Keratinocyte (primary cell): ENCODE results near the gene GATA5. TPM values are rescaled to one million over a fixed set of nuclear protein-coding genes. Genes with fewer than 3 reads are reported as not detected.

Experiments
- DNase-seq: peaks from one replicate; pipeline ENCODE4 v3.0.0-alpha.2; 2011; ENCODE audit warnings: low read depth, missing footprints, low spot score
- FAIRE-seq: peaks from 2 replicates; lab custom pipeline; 2011; peaks lifted over from hg19 to GRCh38; lab: Jason Lieb, UNC
- H2AFZ ChIP-seq: 2 replicates; pipeline ENCODE4 v1.6.0; 2012; ENCODE audit warnings: low read length, control low read depth, inconsistent platforms; ENCODE audit not compliant: control insufficient read depth
- H3K27ac ChIP-seq: 2 replicates; pipeline ENCODE4 v1.5.1; 2011; ENCODE audit warnings: low read length; ENCODE audit not compliant: control insufficient read depth, insufficient read depth
- H3K27me3 ChIP-seq: 3 replicates; pipeline ENCODE4 v1.6.0; 2011; ENCODE audit warnings: low read length; ENCODE audit not compliant: control insufficient read depth, insufficient read depth; ENCODE audit errors: extremely low read depth
- H3K36me3 ChIP-seq, 2 experiments: 2 replicates in 1 of 2; 3 replicates in 1 of 2; pipeline ENCODE4 v1.5.1; 2011; ENCODE audit warnings: low read length in 2 of 2, mild to moderate bottlenecking in 1 of 2; ENCODE audit not compliant: control insufficient read depth in 2 of 2, insufficient read depth in 2 of 2; ENCODE audit errors: extremely low read depth in 1 of 2
- H3K4me1 ChIP-seq: 3 replicates; pipeline ENCODE4 v1.5.1; 2011; ENCODE audit warnings: low read length; ENCODE audit not compliant: control insufficient read depth, insufficient read depth; ENCODE audit errors: extremely low read depth
- H3K4me2 ChIP-seq: 3 replicates; pipeline ENCODE4 v1.6.0; 2011; ENCODE audit warnings: low read depth, low read length; ENCODE audit not compliant: control insufficient read depth, insufficient read depth; ENCODE audit errors: extremely low read depth
- H3K4me3 ChIP-seq, 3 experiments: fragments of 200-600 bp in 1 of 3; sonication (generic) in 1 of 3; 2 replicates in 2 of 3; 3 replicates in 1 of 3; pipeline ENCODE4 v1.5.1; 2011 to 2016; ENCODE audit warnings: low read length in 3 of 3, mild to moderate bottlenecking in 3 of 3, control low read depth in 2 of 3, inconsistent platforms in 1 of 3, low read depth in 1 of 3, mixed read lengths in 1 of 3, mixed run types in 1 of 3, moderate library complexity in 1 of 3; ENCODE audit not compliant: control insufficient read depth in 2 of 3, insufficient read depth in 2 of 3; ENCODE audit errors: extremely low read depth in 1 of 3
- H3K79me2 ChIP-seq: 2 replicates; pipeline ENCODE4 v1.6.0; 2012; ENCODE audit warnings: low read length; ENCODE audit not compliant: control insufficient read depth, insufficient read depth
- H3K9ac ChIP-seq: 3 replicates; pipeline ENCODE4 v1.6.0; 2011; ENCODE audit warnings: low read length; ENCODE audit not compliant: control insufficient read depth, insufficient read depth; ENCODE audit errors: extremely low read depth
- H3K9me1 ChIP-seq: 3 replicates; pipeline ENCODE4 v1.6.0; 2011; ENCODE audit warnings: low read length; ENCODE audit not compliant: control insufficient read depth, insufficient read depth; ENCODE audit errors: extremely low read depth
- H3K9me3 ChIP-seq: 2 replicates; pipeline ENCODE4 v1.5.1; 2012; ENCODE audit warnings: low read depth, low read length; ENCODE audit not compliant: control insufficient read depth
- H4K20me1 ChIP-seq: 3 replicates; pipeline ENCODE4 v1.6.0; 2011; ENCODE audit warnings: low read length; ENCODE audit not compliant: control insufficient read depth, insufficient read depth; ENCODE audit errors: extremely low read depth
- CTCF ChIP-seq, 3 experiments: IDR thresholded peaks in 1 of 3; conservative IDR thresholded peaks in 1 of 3; optimal IDR thresholded peaks in 1 of 3; 2 replicates in 2 of 3; 3 replicates in 1 of 3; pipeline versions ENCODE3 to v1.5.1; 2011; ENCODE audit warnings: low read length in 3 of 3, mild to moderate bottlenecking in 3 of 3, moderate library complexity in 2 of 3, control low read depth in 1 of 3, inconsistent platforms in 1 of 3; ENCODE audit not compliant: insufficient read depth in 2 of 3; ENCODE audit errors: extremely low read depth in 1 of 3
- EZH2 ChIP-seq: IDR thresholded peaks from one replicate; pipeline ENCODE4 v1.6.1; 2012; ENCODE audit warnings: inconsistent platforms, mild to moderate bottlenecking, low read length, moderate library complexity
- dilution Hi-C: fragments of 300-500 bp; cut with MboI; formaldehyde crosslinking; loops from one replicate; pipeline ENCODE4 v1.7.0; 2020; ENCODE audit warnings: low sequenced_read_pairs; ENCODE audit not compliant: extremely low pct_ligation_motif_present
- polyA plus RNA-seq, 5 experiments: library from polyadenylated mRNA; depleted of rRNA in 3 of 5; stranded (reverse) in 3 of 5; stranded (forward) in 1 of 5; unstranded in 1 of 5; fragments of >200 nt; gene quantifications; 1 replicate in 1 of 5; 2 replicates in 3 of 5; 3 replicates in 1 of 5; pipeline versions ENCODE4 v1.2.1 to v1.2.3, GENCODE V29; 2011 to 2012; ENCODE audit warnings: missing spikeins in 2 of 5, low read depth in 1 of 5, low replicate concordance in 1 of 5

GATA5 gene
- polyA plus RNA-seq, 1 donor (not counting 4 experiments of a cell fraction or from before 2014, with no cell fraction given) = not detected

- Histone ChIP-seq H3K9ac (no peak overlapping the region), H3K9me3 (no peaks in the 10 kb centered on the region), H3K27ac (no peak overlapping the region), H4K20me1 (no peaks in the 10 kb centered on the region), H3K4me1 (no peaks in the 10 kb centered on the region), H3K4me2 (no peak overlapping the region), H3K27me3 (peaks cover 40% of the 10 kb centered on the region), H3K4me3 (no peak overlapping the region), H2AFZ (no peak overlapping the region), H3K79me2 (no peaks in the 10 kb centered on the region), H3K36me3 (no peaks in the 10 kb centered on the region), H3K9me1 (no peaks in the 10 kb centered on the region)
- dilution Hi-C loops = loop anchor here (25.0 kb wide), 1 partner anchor 95 kb away; no protein-coding TSS in a partner anchor
- DNase-seq (no peak), FAIRE-seq (no peak)
- TF ChIP-seq EZH2 (no peak), CTCF (optimal IDR thresholded peaks at IDR 0.05 in 1 of 3, IDR thresholded peaks at IDR 0.05 in 1 of 3, conservative IDR thresholded peaks at IDR 0.05 in 1 of 3; ENCODE audit: extremely low read depth in 1 of 3, insufficient read depth in 2 of 3, low read length in 3 of 3) (no peak)
Measured at GRCh38 chr20:62441987-62442539, 33.7 kb downstream of the GATA5 start.

- no peaks in the 10 kb centered on the region for H3K9me3 ChIP-seq
- H3K9ac ChIP-seq = no peak overlapping the region
- no peaks in the 10 kb centered on the region for H3K4me1 ChIP-seq
- peaks cover 37% of the 10 kb centered on the region for H3K27me3 ChIP-seq
- TF ChIP-seq CTCF (optimal IDR thresholded peaks at IDR 0.05 in 1 of 3, IDR thresholded peaks at IDR 0.05 in 1 of 3, conservative IDR thresholded peaks at IDR 0.05 in 1 of 3; ENCODE audit: extremely low read depth in 1 of 3, insufficient read depth in 2 of 3, low read length in 3 of 3) (no peak), EZH2 (no peak)
- FAIRE-seq (no peak), DNase-seq (no peak)
- no peak overlapping the region for H3K4me2 ChIP-seq
- no peak overlapping the region for H3K4me3 ChIP-seq
- no peaks in the 10 kb centered on the region for H4K20me1 ChIP-seq
- no peak overlapping the region for H3K27ac ChIP-seq
- dilution Hi-C loops = loop anchor here (25.0 kb wide), 1 partner anchor 98 kb away; no protein-coding TSS in a partner anchor
- no peaks in the 10 kb centered on the region for H3K9me1 ChIP-seq
- H2AFZ ChIP-seq = no peak overlapping the region
- H3K36me3 ChIP-seq = no peaks in the 10 kb centered on the region
- H3K79me2 ChIP-seq = no peaks in the 10 kb centered on the region
Measured at GRCh38 chr20:62439218-62439617, 36.6 kb downstream of the GATA5 start.
